RWPE1 (cell line): ENCODE results near the gene TSC22D4.
A peak's percentile ranks its signal among the peaks of the same experiment; 100 is the strongest.
"Not testable (repeated sequence)": the region's sequence is repeated elsewhere in the genome, so short reads cannot be mapped to it uniquely, and the experiment has no call there.

Experiments used
- CTCF ChIA-PET: fragments of 350-600 bp; sonication (Branson Sonifier 250); formaldehyde crosslinking; extraction: SDS; loops from one replicate; lab custom pipeline; 2021; lab: Yijun Ruan, JAX
- POLR2A ChIA-PET: fragments of 400-600 bp; formaldehyde crosslinking; extraction: SDS; loops from one replicate; lab custom pipeline; 2020; ENCODE audit warnings: antibody characterized with exemption; ENCODE audit not compliant: low non-redundant PET; lab: Yijun Ruan, JAX
- DNase-seq: peaks from one replicate; pipeline ENCODE4 v3.0.0; 2012; ENCODE audit warnings: low spot score
- H3K27ac ChIP-seq: fragments of 450-650 bp; 2 replicates; pipeline ENCODE4 v1.5.1; 2017
- CTCF ChIP-seq: fragments of 450-650 bp; conservative IDR thresholded peaks from 2 replicates; pipeline ENCODE4 v1.5.1; 2017; ENCODE audit warnings: low read depth, mild to moderate bottlenecking

TSC22D4 gene

GRCh38 chr7:100506356-100506923 lies 27.4 kb upstream of the TSC22D4 start:
- DNase-seq: no peak
- no peak for TF ChIP-seq CTCF
- ChIA-PET POLR2A (interaction anchor here (0.5 kb wide), 1 partner anchor 79 kb away, joined by 3 read pairs; no protein-coding TSS in a partner anchor), CTCF (interaction anchor here (0.6 to 0.7 kb wide), 3 partner anchors 11 to 53 kb away, joined by 3 to 4 read pairs (median 4); no protein-coding TSS in a partner anchor)
- H3K27ac ChIP-seq: peak overlapping the region; percentile 21; the same call in 1 of the 2 replicates

DNA sequence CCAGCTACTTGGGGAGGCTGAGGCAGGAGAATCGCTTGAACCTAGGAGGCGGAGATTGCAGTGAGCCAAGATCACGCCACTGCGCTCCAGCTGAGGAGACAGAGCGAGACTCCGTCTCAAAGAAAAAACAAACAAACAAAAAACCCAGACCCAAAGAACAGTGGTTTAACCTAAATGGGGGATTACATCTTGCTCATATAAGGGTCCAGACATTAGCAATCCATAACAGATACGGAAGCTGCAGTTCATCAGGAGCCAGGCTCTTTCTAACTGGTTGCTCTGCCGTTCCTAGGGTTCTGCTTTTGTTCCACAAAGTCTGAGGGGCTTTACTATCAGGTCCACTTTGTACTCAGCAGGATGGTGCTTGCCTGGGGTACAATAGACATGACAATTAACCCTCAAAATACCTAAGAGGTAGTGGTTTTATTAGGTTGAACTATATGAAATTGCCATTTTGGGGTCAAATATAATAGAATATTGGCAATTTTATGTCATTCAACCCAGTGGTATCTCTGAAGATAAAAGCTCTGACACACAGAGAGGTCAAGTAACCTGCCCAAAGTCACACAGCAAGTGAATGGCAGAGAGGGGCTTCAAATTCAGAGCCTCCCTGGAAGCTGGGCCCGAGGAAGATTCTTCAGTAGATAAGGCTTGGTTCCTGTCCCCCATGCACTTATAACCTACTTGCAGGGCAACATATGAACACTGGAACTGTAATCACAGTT lies 26.0 kb upstream of the TSC22D4 start:
- CTCF ChIA-PET: interaction anchor here (0.7 kb wide), 1 partner anchor 64 kb away, joined by 4 read pairs; no protein-coding TSS in a partner anchor
- no peak for DNase-seq
- no peak overlapping the region for H3K27ac ChIP-seq
- POLR2A ChIA-PET: no interaction called here
- TF ChIP-seq CTCF: no peak

- H3K27ac ChIP-seq: peak overlapping the region; percentile 48; the same call in 1 of the 2 replicates
- not testable (repeated sequence) for DNase-seq
- ChIA-PET POLR2A (interaction anchor here (0.7 kb wide), 1 partner anchor 35 kb away, joined by 3 read pairs; no protein-coding TSS in a partner anchor), CTCF (interaction anchor here (0.7 kb wide), 2 partner anchors 21 to 63 kb away, joined by 3 to 4 read pairs; no protein-coding TSS in a partner anchor)
These were observed 25.0 kb upstream of the TSC22D4 start for GRCh38 chr7:100504031-100504430.

- CTCF ChIA-PET, DNase-seq, H3K27ac ChIP-seq, POLR2A ChIA-PET: not testable (repeated sequence)
These were observed 21.7 kb upstream of the TSC22D4 start for GRCh38 chr7:100500743-100501142.

GRCh38 chr7:100496509-100496908 lies 17.5 kb upstream of the TSC22D4 start:
- H3K27ac ChIP-seq: no peak overlapping the region; the same call in 1 of the 2 replicates
- DNase-seq: no peak
- CTCF ChIA-PET: no interaction called here
- POLR2A ChIA-PET: no interaction called here
- no peak for TF ChIP-seq CTCF

- TF ChIP-seq CTCF: 0 out of 2 replicates have a peak, but pooled peaks have one; percentile 16
- ChIA-PET POLR2A (interaction anchor here (0.6 kb wide), 1 partner anchor 65 kb away, joined by 3 read pairs; no protein-coding TSS in a partner anchor), CTCF (no interaction called here)
- peak overlapping the region; percentile 63 for H3K27ac ChIP-seq
- DNase-seq: no peak
These were observed 14.7 kb upstream of the TSC22D4 start for GRCh38 chr7:100493476-100494264.

DNA sequence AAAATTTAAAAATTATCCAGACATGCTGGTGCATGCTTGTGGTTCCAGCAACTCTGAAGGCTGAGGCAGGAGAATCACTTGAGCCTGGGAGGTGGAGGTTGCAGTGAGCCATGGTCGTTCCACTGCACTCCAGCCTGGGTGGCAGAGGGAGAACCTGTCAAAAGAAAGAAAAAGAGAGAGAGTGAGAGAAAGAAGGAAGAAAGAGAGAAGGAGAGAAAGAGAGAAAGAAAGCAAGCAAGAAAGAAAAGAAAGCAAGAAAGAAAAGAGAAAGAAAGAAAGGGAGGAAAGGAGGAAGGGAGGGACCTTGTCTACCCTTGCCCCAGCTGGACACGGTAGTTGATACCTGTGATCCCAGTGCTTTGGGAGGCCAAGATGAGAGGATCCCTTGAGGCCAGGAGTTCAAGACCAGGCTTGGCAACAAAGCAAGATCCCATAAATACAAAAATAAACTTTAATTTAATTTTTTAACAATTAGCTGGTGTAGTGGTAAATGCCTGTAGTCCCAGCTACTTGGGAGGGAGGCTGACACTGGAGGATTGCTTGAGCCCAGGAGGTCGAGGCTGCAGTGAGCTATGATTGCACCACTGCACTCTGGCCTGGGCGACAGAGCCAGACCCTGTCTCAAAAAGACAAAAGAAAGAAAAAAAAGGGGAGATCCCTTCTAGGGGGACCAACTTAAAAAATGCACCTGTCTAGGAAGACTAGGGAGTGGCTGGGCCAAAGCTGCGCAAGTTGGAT lies 13.9 kb upstream of the TSC22D4 start:
- CTCF ChIA-PET: interaction anchor here (1.8 kb wide), 1 partner anchor 10 kb away, joined by 5 read pairs; no protein-coding TSS in a partner anchor
- POLR2A ChIA-PET: no interaction called here
- no peak for TF ChIP-seq CTCF
- H3K27ac ChIP-seq: peak overlapping the region; percentile 63
- DNase-seq: no peak
